T-helper 1 cell treated with Interleukin-12 subunit alpha and Interleukin-12 subunit beta and Interleukin-4 antibody, amounts not matched to agents 30 μg/mL and 1 μg/mL, for 36 hours (primary cell): ENCODE results near the gene AKAP8L.

Experiments used
- H3K27ac Mint-ChIP-seq: one replicate; pipeline ENCODE4 v1.8.0; 2021; ENCODE audit warnings: mild to moderate bottlenecking, mixed read lengths
- H3K27me3 Mint-ChIP-seq: one replicate; pipeline ENCODE4 v1.8.0; 2021; ENCODE audit warnings: low read depth, mixed read lengths
- H3K36me3 Mint-ChIP-seq: one replicate; pipeline ENCODE4 v1.8.0; 2021; ENCODE audit warnings: low read depth, mixed read lengths
- H3K4me1 Mint-ChIP-seq: one replicate; pipeline ENCODE4 v1.8.0; 2021; ENCODE audit warnings: low read depth, mixed read lengths
- H3K4me3 Mint-ChIP-seq: one replicate; pipeline ENCODE4 v1.8.0; 2021; ENCODE audit warnings: mild to moderate bottlenecking, moderate library complexity, mixed read lengths
- H3K9me3 Mint-ChIP-seq: one replicate; pipeline ENCODE4 v1.8.0; 2021; ENCODE audit warnings: mixed read lengths

The AKAP8L gene

GRCh38 chr19:15432018-15432494, 13.3 kb upstream of the AKAP8L start:
- no peaks in the 10 kb centered on the region for H3K27me3 Mint-ChIP-seq
- peak overlapping the region; percentile 88 for H3K27ac Mint-ChIP-seq
- H3K4me3 Mint-ChIP-seq = peak overlapping the region; percentile 95
- H3K4me1 Mint-ChIP-seq = peaks cover 26% of the 10 kb centered on the region
- peaks cover 19% of the 10 kb centered on the region for H3K36me3 Mint-ChIP-seq
- H3K9me3 Mint-ChIP-seq = no peaks in the 10 kb centered on the region

- H3K4me3 Mint-ChIP-seq = peak overlapping the region; percentile 95
- H3K36me3 Mint-ChIP-seq = peaks cover 20% of the 10 kb centered on the region
- H3K4me1 Mint-ChIP-seq = peaks cover 26% of the 10 kb centered on the region
- H3K27me3 Mint-ChIP-seq = no peaks in the 10 kb centered on the region
- no peaks in the 10 kb centered on the region for H3K9me3 Mint-ChIP-seq
- peak overlapping the region; percentile 88 for H3K27ac Mint-ChIP-seq
These were observed 12.7 kb upstream of the AKAP8L start for GRCh38 chr19:15431396-15432017.

- Mint-ChIP-seq H3K4me1 (peaks cover 28% of the 10 kb centered on the region), H3K36me3 (peaks cover 25% of the 10 kb centered on the region), H3K27ac (peak overlapping the region; percentile 34), H3K4me3 (peak overlapping the region; percentile 95), H3K9me3 (no peaks in the 10 kb centered on the region), H3K27me3 (no peaks in the 10 kb centered on the region)
These were observed 11.8 kb upstream of the AKAP8L start for GRCh38 chr19:15430526-15431120.

GRCh38 chr19:15429825-15430467, 11.2 kb upstream of the AKAP8L start:
- Mint-ChIP-seq H3K4me1 (peaks cover 28% of the 10 kb centered on the region), H3K36me3 (peaks cover 26% of the 10 kb centered on the region), H3K4me3 (no peak overlapping the region), H3K9me3 (no peaks in the 10 kb centered on the region), H3K27me3 (no peaks in the 10 kb centered on the region), H3K27ac (no peak overlapping the region)

GRCh38 chr19:15428956-15429824, 10.4 kb upstream of the AKAP8L start:
- H3K27ac Mint-ChIP-seq = no peak overlapping the region
- H3K9me3 Mint-ChIP-seq = no peaks in the 10 kb centered on the region
- H3K4me1 Mint-ChIP-seq = peaks cover 28% of the 10 kb centered on the region
- no peak overlapping the region for H3K4me3 Mint-ChIP-seq
- H3K36me3 Mint-ChIP-seq = peaks cover 28% of the 10 kb centered on the region
- H3K27me3 Mint-ChIP-seq = no peaks in the 10 kb centered on the region

GRCh38 chr19:15427991-15428471, 9.2 kb upstream of the AKAP8L start:
- no peak overlapping the region for H3K4me3 Mint-ChIP-seq
- peaks cover 4% of the 10 kb centered on the region for H3K9me3 Mint-ChIP-seq
- H3K4me1 Mint-ChIP-seq = peaks cover 23% of the 10 kb centered on the region
- no peak overlapping the region for H3K27ac Mint-ChIP-seq
- no peaks in the 10 kb centered on the region for H3K27me3 Mint-ChIP-seq
- peaks cover 37% of the 10 kb centered on the region for H3K36me3 Mint-ChIP-seq

- peaks cover 44% of the 10 kb centered on the region for H3K36me3 Mint-ChIP-seq
- H3K4me3 Mint-ChIP-seq = no peak overlapping the region
- H3K27ac Mint-ChIP-seq = no peak overlapping the region
- H3K27me3 Mint-ChIP-seq = no peaks in the 10 kb centered on the region
- peaks cover 4% of the 10 kb centered on the region for H3K9me3 Mint-ChIP-seq
- H3K4me1 Mint-ChIP-seq = peaks cover 21% of the 10 kb centered on the region
These were observed 8.5 kb upstream of the AKAP8L start for GRCh38 chr19:15427350-15427700.

- no peak overlapping the region for H3K4me3 Mint-ChIP-seq
- no peaks in the 10 kb centered on the region for H3K27me3 Mint-ChIP-seq
- H3K9me3 Mint-ChIP-seq = peaks cover 4% of the 10 kb centered on the region
- H3K4me1 Mint-ChIP-seq = peaks cover 19% of the 10 kb centered on the region
- H3K36me3 Mint-ChIP-seq = peaks cover 43% of the 10 kb centered on the region
- no peak overlapping the region for H3K27ac Mint-ChIP-seq
These were observed 7.9 kb upstream of the AKAP8L start for GRCh38 chr19:15426485-15427349.

- Mint-ChIP-seq H3K36me3 (peaks cover 40% of the 10 kb centered on the region), H3K9me3 (peaks cover 4% of the 10 kb centered on the region), H3K4me1 (peaks cover 8% of the 10 kb centered on the region), H3K27ac (no peak overlapping the region), H3K4me3 (no peak overlapping the region), H3K27me3 (no peaks in the 10 kb centered on the region)
These were observed 6.6 kb upstream of the AKAP8L start for GRCh38 chr19:15425321-15425950.

- H3K27me3 Mint-ChIP-seq = no peaks in the 10 kb centered on the region
- H3K4me1 Mint-ChIP-seq = peaks cover 8% of the 10 kb centered on the region
- H3K4me3 Mint-ChIP-seq = no peak overlapping the region
- peaks cover 40% of the 10 kb centered on the region for H3K36me3 Mint-ChIP-seq
- H3K27ac Mint-ChIP-seq = no peak overlapping the region
- H3K9me3 Mint-ChIP-seq = peaks cover 4% of the 10 kb centered on the region
These were observed 6.0 kb upstream of the AKAP8L start for GRCh38 chr19:15424692-15425272.

- peaks cover 4% of the 10 kb centered on the region for H3K9me3 Mint-ChIP-seq
- H3K27me3 Mint-ChIP-seq = no peaks in the 10 kb centered on the region
- H3K27ac Mint-ChIP-seq = no peak overlapping the region
- H3K4me1 Mint-ChIP-seq = peaks cover 13% of the 10 kb centered on the region
- H3K36me3 Mint-ChIP-seq = peaks cover 39% of the 10 kb centered on the region
- no peak overlapping the region for H3K4me3 Mint-ChIP-seq
These were observed 5.3 kb upstream of the AKAP8L start for GRCh38 chr19:15424121-15424520.

GRCh38 chr19:15423130-15423529, 4.3 kb upstream of the AKAP8L start:
- no peaks in the 10 kb centered on the region for H3K27me3 Mint-ChIP-seq
- H3K4me1 Mint-ChIP-seq = peaks cover 14% of the 10 kb centered on the region
- H3K27ac Mint-ChIP-seq = no peak overlapping the region
- H3K36me3 Mint-ChIP-seq = peaks cover 41% of the 10 kb centered on the region
- H3K9me3 Mint-ChIP-seq = peaks cover 4% of the 10 kb centered on the region
- no peak overlapping the region for H3K4me3 Mint-ChIP-seq
